Upper lobe of right lung (tissue), 1 donor: ENCODE results near the gene IDUA. TPM values are rescaled to one million over a fixed set of nuclear protein-coding genes. Genes with fewer than 3 reads are reported as not detected.

Experiments used
- ATAC-seq: fragments of 200-7000 bp; cut with Tn5 transposase; one replicate; pipeline ENCODE4 v1.9.1; 2020; ENCODE audit warnings: mild to moderate bottlenecking, moderate library complexity
- DNase-seq: peaks from one replicate; pipeline ENCODE4 v3.0.0-alpha.2; 2020
- H3K27ac ChIP-seq: fragments of 200-600 bp; one replicate; pipeline ENCODE4 v1.8.0; 2022
- H3K27me3 ChIP-seq: fragments of 200-600 bp; one replicate; pipeline ENCODE4 v1.8.0; 2022; ENCODE audit warnings: mild to moderate bottlenecking
- H3K36me3 ChIP-seq: fragments of 200-600 bp; one replicate; pipeline ENCODE4 v1.8.0; 2022
- H3K4me1 ChIP-seq: fragments of 200-600 bp; one replicate; pipeline ENCODE4 v1.8.0; 2022
- H3K4me3 ChIP-seq: fragments of 200-600 bp; one replicate; pipeline ENCODE4 v1.8.0; 2022; ENCODE audit warnings: mild to moderate bottlenecking
- H3K9me3 ChIP-seq: fragments of 200-600 bp; one replicate; pipeline ENCODE4 v1.8.0; 2022
- CTCF ChIP-seq: fragments of 200-600 bp; IDR thresholded peaks from one replicate; pipeline ENCODE4 v1.8.0; 2022; ENCODE audit warnings: antibody characterized with exemption
- intact Hi-C: fragments of 100-400 bp; cut with DNase I; formaldehyde crosslinking; loops from one replicate; pipeline ENCODE4 v1.11.0; 2022
- total RNA-seq: library from RNA; stranded (reverse); fragmentation: NEBNext Ultra II Directional; extraction: Animal tissue kit (Norgen Biotek cat#: 25700); gene quantifications from one replicate; pipeline ENCODE4 v1.2.1, GENCODE V29; 2021
- donor health status: DM: no; HTN: yes; CAD: no; lungs with severe emphysema.

The IDUA gene
- total RNA-seq, 1 donor from 2014 or later, result 49.2 TPM

GRCh38 chr4:999882-1000425 lies 13.1 kb downstream of the IDUA start:
- Histone ChIP-seq H3K4me3 (no peak overlapping the region), H3K27ac (no peak overlapping the region), H3K27me3 (peaks cover 69% of the 10 kb centered on the region), H3K9me3 (no peaks in the 10 kb centered on the region), H3K36me3 (no peaks in the 10 kb centered on the region), H3K4me1 (peaks cover 19% of the 10 kb centered on the region)
- ATAC-seq (no peak), DNase-seq (no peak)
- no peak for TF ChIP-seq CTCF
- intact Hi-C loops, result no loop called here

GRCh38 chr4:1000686-1001260 lies 13.9 kb downstream of the IDUA start:
- ATAC-seq (no peak), DNase-seq (no peak)
- H3K27ac ChIP-seq, result no peak overlapping the region
- H3K27me3 ChIP-seq, result peaks cover 77% of the 10 kb centered on the region
- H3K9me3 ChIP-seq, result no peaks in the 10 kb centered on the region
- H3K4me3 ChIP-seq, result no peak overlapping the region
- H3K36me3 ChIP-seq, result no peaks in the 10 kb centered on the region
- TF ChIP-seq CTCF, result no peak
- intact Hi-C loops, result no loop called here
- H3K4me1 ChIP-seq, result peaks cover 19% of the 10 kb centered on the region

- no peak for TF ChIP-seq CTCF
- no peak for ATAC-seq
- Histone ChIP-seq H3K9me3 (no peaks in the 10 kb centered on the region), H3K27me3 (peaks cover 79% of the 10 kb centered on the region), H3K4me1 (peaks cover 19% of the 10 kb centered on the region), H3K27ac (no peak overlapping the region), H3K36me3 (no peaks in the 10 kb centered on the region), H3K4me3 (no peak overlapping the region)
- no peak for DNase-seq
- intact Hi-C loops, result no loop called here
Observed at GRCh38 chr4:1001561-1002130, 14.8 kb downstream of the IDUA start.

GRCh38 chr4:1002131-1002630 lies 15.3 kb downstream of the IDUA start:
- ATAC-seq, result peak; percentile 47
- DNase-seq, result peak; percentile 82
- Histone ChIP-seq H3K27me3 (peaks cover 79% of the 10 kb centered on the region), H3K9me3 (no peaks in the 10 kb centered on the region), H3K4me3 (no peak overlapping the region), H3K27ac (no peak overlapping the region), H3K4me1 (peaks cover 19% of the 10 kb centered on the region), H3K36me3 (no peaks in the 10 kb centered on the region)
- intact Hi-C loops, result no loop called here
- no peak for TF ChIP-seq CTCF

- Histone ChIP-seq H3K27ac (no peak overlapping the region), H3K4me1 (peaks cover 16% of the 10 kb centered on the region), H3K4me3 (no peak overlapping the region), H3K36me3 (no peaks in the 10 kb centered on the region), H3K27me3 (peaks cover 78% of the 10 kb centered on the region), H3K9me3 (no peaks in the 10 kb centered on the region)
- intact Hi-C loops, result no loop called here
- DNase-seq (no peak), ATAC-seq (no peak)
- TF ChIP-seq CTCF, result no peak
Observed at GRCh38 chr4:1002631-1003251, 15.9 kb downstream of the IDUA start.
